HL-60/S4 treated with retinoic acid at 250 ng/mL for 4 days and 3 days (cell line): ENCODE data around the gene CCL20.
"Not testable (repeated sequence)": the region's sequence is repeated elsewhere in the genome, so short reads cannot be mapped to it uniquely, and the experiment has no call there.

Experiments used
- in situ Hi-C: fragments of 300-500 bp; cut with MboI; formaldehyde crosslinking; loops from 2 replicates; pipeline ENCODE4 v1.7.0; 2022; ENCODE audit warnings: low sequenced_read_pairs

The CCL20 gene

DNA sequence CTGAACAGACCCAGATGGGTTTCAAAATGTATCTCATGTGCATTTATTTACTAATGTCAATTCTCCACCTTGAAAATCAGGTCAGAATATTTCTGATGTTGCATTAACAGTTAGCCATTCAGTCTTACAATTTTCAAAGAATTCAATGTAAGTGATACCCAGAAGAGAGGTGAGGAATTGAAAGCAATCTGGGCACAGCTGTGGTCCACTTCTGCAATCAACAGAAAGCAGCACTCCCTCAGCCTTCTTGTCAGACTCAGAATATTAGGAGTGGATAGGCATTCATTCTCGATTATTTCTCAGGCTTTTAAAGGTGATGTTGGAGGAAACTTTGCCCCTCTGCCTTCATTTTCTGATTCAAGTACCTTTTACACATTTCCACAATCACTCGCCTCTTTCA lies 15.7 kb downstream of the CCL20 start:
- in situ Hi-C loops, result no loop called here

DNA sequence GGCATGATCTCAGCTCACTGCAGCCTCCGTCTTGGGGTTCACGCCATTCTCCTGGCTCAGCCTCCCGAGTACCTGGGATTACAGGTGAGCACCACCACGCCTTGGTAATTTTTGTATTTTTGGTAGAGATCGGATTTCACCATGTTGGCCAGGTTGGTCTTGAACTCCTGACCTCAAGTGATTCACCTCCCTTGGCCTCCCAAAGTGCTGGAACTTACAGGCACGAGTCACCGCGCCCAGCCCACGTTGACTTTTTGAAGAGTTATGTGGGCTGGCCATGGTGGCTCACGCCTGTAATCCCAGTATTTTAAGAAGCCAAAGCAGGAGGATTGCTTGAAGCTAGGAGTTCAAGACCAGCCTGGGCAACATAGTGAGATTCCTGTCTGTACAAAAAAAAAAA lies 20.8 kb downstream of the CCL20 start:
- in situ Hi-C loops, result no loop called here

DNA sequence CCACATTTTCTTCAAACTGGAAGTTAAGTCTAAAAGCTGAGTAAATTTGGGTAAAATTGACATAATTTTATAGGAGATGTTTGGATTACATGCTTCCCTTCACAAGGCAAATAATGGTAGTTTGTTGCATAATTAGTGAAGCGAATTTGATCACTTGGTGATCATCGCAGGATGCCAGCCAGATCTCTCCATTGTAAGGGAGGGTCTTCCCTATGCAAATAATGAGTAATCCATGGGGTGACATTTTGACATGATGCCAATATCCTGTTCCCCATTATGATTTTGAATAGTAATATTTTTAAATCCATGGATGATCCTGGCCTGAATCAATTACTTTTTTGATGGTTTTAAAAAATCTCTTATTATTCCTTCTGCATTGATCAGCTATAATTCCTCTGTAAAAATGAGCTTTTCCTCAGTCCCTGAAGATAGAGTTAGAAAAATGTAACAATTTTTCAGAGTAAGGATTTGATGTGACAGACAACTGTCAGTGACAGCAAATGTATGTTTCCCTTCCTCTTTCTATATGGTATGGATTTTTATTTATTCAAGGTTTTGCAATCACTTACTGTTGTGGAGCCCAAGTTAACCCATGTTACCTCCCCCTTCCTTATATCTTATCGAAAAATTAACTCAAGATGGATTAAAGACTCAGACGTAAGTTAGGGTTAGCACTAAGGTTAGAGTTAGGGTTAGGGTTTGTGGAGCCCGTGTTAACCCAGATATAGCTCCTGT lies 21.4 kb downstream of the CCL20 start:
- in situ Hi-C loops, result no loop called here

DNA sequence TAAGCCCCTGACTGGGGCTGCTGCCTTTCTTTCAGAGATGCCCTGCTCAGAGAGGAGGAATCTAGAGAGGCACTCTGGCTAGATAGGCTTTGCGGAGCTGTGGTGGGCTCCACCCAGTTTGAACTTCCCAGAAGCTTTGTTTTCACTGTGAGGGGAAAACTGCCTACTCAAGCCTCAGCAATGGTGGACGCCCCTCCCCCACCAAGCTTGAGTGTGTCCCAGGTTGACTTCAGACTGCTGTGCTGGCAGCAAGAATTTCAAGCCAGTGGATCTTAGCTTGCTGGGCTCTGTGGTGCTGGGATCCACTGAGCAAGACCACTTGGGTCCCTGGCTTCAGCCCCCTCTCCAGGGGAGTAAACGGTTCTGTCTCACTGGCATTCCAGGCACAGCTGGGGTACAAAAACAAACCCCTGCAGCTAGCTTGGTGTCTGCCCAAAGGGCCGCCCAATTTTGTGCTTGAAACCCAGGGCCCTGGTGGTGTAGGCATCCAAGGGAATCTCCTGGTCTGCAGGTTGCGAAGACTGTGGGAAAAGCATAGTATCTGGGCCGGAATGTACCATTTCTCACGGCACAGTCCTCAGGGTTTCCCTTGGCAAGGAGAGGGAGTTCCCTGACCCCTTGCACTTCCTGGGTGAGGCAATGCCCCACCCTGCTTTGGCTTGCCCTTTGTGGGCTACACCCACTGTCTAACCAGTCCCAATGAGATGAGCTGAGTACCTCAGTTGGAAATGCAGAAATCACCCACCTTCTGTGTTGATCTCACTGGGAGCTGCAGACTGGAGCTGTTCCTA lies 25.9 kb downstream of the CCL20 start:
- in situ Hi-C loops, result not testable (repeated sequence)

DNA sequence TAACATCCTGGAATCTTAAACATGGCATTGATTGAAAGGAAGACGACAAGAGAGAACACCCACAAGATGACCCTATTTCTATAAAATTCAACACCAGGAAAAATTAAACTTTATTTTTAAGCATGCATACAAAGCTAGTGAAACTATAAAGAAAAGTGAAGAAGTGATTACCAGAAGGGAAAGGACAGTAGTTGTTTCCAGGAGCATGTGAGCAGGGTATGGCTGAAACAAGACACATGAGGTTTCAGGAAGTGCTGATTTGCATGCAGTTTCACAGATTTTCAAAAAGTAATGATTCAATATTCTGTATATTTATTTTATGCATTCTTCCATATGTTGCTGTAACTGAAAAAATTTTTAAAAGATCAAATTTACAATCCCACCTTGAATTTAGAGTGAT lies 33.2 kb downstream of the CCL20 start:
- in situ Hi-C loops, result no loop called here

DNA sequence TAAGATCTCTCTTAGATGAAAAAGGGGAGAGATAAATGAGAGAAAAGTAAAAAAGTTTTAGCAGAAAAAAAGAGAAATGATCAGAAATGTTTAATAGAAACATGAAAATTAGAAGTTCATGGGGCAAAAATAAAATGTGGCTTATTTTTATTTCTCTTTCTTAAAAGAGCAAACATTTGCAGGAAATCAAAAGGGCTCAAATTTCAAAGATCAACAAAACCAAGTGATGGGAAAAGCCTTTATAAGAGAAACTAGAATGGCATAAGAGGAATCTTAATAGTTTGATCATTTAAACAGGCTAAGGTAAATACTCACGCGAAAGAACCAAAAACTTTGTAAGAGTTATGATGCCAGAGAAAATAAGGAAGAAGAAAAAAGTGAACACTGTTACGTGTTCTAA lies 34.5 kb downstream of the CCL20 start:
- in situ Hi-C loops, result no loop called here

DNA sequence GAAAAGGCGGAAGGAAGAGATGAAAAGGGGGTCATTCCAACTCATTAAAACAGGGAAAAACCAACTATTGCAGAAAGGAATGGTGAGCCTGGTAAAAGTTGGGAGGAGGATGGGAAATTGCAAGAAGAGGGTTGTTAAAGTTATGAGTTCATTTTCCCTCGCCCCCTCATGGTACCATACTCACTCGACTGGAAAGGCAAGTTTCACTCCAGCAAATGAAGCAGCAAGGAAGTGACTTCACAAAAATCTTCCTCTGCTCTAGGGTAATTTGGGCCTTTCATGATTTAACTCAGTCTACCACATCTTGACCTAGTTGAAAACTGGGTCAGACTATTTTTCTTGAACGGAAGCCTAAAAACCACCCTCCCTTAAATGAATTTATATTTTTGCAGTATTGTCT lies 34.9 kb downstream of the CCL20 start:
- in situ Hi-C loops, result no loop called here

DNA sequence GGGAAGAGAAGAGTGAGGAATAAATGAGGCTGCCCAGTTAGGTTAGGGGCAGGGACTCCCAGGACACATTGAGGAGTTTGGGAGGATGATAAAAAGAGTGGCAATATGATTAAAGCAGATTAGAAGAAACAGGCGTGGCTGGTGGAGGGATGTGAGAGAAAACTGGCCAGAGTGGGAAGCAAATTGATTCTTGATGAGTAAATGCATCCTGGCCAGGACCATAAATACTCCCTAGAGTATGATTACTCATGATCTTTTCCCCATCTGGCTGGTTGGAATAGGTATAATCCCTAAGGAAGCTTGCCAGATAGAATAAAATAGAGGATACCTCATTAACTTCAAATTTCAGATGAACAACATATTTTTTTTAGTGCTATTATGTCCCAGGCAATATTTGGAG lies 36.3 kb downstream of the CCL20 start:
- in situ Hi-C loops, result no loop called here

DNA sequence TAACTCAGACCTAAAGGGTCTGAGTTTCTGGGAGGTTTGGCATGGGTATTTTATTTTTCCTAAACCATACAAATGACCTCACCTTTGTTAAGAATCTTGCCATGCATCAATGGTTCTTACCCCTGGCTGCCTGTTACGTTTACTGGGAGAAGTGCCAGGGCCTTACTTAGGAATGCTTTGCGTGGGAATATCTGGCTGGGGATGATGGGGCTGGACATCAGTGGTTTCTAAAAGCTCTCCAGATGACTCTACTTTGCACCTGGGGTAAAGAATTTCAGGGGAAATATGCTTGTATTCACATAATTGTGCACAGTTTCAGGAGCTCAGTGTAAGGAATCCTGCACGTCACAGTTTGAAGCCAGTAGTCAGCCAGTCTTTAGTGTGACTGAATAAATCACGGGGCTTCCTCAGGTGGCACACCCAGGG lies 39.6 kb downstream of the CCL20 start:
- in situ Hi-C loops, result no loop called here

DNA sequence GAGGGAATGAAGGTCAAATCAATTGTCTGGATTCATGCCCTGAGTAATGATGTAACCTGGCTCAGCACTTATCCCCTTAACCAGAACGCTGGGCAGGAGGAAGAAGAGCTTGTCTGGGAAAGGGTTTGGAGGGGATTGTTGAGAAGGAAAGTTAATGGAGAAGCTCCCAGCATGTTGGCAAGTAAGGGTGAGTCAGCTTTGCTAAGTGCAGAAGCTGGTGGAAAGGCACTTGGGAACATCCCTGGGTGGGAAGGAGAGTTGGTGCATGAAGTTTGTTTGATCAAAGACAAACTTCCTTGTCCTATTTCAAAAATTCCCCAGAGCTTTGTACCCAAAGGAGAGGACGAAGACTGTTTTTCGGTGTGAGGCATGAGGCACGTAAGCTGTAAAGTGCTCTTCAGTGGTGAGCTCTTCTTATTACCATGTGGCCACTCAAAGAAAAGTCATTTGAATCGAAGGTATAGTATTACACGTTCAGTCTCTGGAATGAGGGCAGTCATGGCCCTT lies 40.2 kb downstream of the CCL20 start:
- in situ Hi-C loops, result no loop called here

DNA sequence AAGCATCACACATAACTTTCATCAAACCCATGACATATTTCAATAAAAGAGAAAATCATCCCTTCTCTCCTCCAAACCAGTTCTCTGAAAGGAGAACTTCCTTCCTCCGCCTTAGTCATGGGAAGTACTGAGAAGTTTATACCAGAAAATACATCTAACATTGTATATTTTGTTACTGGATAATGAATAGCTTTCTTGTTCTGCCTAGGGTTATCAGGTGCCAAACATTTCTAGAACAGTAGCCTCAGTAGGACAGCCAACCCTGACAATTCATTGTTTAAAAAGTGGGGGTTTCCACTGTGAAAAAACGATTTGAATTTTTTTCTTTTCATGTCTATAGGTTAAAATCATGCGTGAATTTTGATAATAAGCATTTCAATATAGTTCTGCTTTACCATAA lies 41.8 kb downstream of the CCL20 start:
- in situ Hi-C loops, result no loop called here

DNA sequence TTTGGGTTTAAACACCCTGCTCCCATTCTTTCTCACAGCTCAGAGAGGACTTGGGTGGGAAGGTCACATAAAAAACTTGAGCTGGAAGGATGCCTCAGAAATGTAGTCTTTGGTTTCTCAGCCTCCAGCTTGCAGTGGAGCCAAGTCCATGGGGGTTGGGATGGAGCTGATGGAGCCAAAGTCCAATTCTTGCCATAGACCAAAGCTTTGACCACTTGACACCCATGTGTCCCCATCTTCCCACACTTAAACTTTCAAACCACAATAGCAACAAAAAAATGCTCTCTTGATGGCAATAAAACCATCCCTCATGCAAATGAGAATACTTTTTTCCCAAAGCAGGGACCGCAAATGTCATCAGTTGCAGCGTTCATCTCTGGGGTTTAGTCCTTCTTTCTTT lies 43.1 kb downstream of the CCL20 start:
- in situ Hi-C loops, result no loop called here

DNA sequence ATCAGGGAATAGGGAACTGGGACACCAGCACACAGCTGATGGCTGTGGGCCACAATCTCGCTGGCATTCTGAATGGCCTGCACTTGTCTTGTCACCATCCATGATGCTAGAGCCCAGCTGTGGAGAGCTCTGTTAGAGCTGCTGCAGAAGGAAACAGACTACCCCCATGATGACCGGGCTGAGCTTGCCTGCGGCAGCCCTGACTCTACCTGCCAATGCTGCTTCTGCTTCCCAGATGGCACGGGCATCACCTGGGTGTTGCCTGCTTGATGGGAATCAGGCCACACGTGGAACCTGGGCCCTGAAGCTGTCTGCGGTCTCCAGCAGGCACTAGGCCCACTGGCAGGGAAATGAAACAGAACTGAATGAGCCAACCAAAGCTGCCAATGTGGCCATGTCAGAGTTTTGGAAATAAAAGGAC lies 46.6 kb downstream of the CCL20 start:
- in situ Hi-C loops, result no loop called here

DNA sequence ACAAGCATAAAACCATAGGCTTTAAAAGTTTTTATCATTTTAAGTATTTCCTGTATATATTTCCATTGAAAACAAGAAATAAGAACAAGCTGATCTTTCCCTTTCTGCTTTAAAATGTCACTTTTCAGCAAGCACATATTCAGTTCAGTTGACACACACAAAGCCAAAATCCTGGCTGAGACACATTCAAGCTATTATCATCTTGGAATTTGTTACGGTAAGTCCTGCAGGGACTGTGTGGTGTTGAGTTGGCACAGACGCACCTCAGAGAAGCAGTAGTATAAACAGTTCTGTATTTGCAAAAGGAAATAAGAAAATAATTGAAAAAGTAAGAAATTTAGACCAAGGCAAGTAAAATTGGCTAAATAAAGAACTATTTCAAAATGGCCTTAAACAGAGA lies 47.4 kb downstream of the CCL20 start:
- in situ Hi-C loops, result no loop called here

DNA sequence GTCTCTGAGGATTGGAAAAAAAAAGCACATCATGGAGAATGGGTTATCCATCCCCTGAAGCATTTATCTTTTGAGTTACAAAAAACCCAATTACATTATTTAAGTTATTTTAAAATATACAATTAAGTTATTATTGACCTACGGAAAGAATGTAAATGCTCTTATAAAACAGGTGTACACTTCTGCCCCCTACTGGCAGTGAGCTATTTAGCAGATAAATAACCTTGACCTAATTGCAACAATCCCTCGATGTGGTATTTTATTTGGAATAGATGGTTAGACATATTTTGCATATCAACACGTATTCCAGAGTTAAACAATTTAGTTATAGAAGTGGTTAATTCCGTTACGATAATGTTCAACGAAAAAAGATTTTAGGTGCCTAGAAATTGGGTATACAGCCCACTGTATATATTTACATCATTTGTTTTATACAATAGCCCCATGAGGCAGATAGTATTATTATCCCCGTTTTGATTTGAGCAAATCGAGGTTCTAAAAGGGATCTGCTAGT lies 48.6 kb downstream of the CCL20 start:
- in situ Hi-C loops, result no loop called here

DNA sequence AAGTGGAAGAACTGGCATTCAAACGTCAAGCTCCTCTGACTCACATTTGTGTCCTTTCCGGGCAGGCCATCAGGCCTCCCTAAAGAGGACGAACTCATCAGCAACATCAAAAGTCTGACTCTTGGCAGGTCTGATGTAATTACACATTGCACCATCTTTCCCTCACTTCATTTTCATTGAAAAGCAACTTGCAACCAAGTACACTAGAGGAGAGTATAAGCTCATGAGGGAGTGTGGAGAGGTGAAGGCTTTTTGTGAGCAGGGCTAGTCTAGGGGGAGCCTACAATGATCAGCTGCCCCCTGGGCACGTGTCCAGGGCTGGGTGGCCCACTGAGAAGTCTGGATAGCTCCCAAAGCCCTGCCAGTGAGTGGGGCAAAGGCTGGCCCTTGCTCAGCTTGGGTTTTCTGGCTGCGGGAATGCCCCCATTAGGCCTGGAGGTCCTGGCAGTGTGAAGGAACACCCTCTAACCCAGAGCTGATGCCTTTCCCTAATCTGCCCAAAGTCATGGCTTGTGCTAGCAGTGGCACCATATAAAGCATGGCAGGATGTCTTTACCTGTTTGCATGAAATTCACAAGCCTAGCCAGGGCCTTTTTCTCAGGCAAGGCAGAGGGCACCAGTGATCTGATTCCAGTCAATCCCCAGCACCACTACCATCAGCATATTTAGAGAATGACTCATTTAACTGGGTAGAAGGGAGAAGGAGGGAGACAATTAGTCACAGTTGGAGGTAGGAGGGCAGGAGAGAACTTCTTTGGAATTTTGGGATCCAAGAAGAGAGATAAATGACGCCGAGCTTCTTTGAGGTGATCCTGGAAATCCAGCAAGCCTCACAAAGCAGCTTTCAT lies 49.3 kb downstream of the CCL20 start:
- in situ Hi-C loops, result no loop called here

DNA sequence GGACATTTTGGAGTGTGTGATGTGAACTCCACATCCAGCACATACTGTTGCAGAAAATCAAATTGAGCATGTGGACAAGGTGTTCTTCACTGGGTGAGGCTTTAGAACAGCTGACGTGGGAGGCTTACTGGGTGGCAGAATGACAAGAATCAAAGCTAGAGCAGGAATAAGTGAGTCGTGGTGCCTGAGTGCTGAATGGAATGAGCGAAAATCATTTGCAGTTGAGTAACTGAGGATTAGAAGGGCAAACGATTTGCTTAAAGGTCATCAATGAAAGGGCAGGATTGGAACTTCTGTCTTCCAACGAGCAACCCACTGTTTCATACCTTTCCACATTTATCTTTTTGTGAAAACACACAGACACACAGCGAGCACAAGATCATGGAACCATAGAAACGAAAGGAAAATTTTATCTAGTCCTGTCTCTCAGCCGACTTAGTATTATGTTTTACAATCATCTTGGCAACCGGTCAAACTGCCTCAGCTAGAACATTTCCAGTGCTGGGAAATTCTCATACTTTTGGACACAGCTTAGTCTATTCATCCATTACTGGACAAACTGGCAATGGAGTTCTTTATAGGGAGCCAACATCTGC lies 50.6 kb downstream of the CCL20 start:
- in situ Hi-C loops, result no loop called here

DNA sequence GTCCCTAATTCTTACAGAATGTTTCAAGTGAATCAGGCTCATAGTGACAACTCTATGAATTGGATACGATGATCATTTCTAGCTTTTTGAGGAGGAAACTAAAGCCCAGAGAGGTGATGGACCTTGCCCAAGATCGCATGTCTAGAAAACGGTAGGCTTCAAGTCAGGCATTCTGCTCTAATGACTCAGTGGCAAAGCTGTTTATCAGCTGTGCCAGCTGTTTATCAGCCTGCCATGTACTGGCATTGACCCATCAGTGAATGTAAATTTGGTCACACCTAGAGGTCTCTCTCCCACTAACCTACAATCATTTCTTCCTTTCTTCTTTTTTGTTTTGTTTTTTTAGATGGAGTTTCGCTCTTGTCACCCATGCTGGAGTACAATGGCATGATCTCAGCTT lies 51.6 kb downstream of the CCL20 start:
- in situ Hi-C loops, result no loop called here
